B cell (primary cell): ENCODE measurements around the gene DISP2. TPM values are rescaled to one million over a fixed set of nuclear protein-coding genes. Genes with fewer than 3 reads are reported as not detected.

Experiments
- ATAC-seq: fragments of 200-7000 bp; cut with Tn5 transposase; one replicate; pipeline ENCODE4 v1.10.0; 2021; ENCODE audit warnings: low read depth, mild to moderate bottlenecking, moderate number of reproducible peaks, moderate library complexity
- CTCF ChIA-PET: fragments of 350-600 bp; sonication (Branson Sonifier 250); formaldehyde crosslinking; loops from one replicate; lab custom pipeline; 2021; ENCODE audit warnings: antibody characterized with exemption, inconsistent platforms; lab: Charles Lee
- POLR2A ChIA-PET: fragments of 350-600 bp; sonication (Branson Sonifier 250); formaldehyde crosslinking; loops from one replicate; lab custom pipeline; 2021; ENCODE audit warnings: antibody characterized with exemption; lab: Charles Lee
- DNase-seq: peaks from one replicate; pipeline ENCODE4 v3.0.0; 2013
- H2AFZ ChIP-seq: 2 replicates; pipeline ENCODE4 v1.6.1; 2012; ENCODE audit warnings: mild to moderate bottlenecking, low read depth, low read length; ENCODE audit not compliant: insufficient read depth, poor library complexity, severe bottlenecking
- H3K27ac ChIP-seq, 2 donors: 1 replicate in 1 of 2; 2 replicates in 1 of 2; pipeline ENCODE4 v1.5.1; 2012 to 2013; ENCODE audit warnings: low read length in 2 of 2, mild to moderate bottlenecking in 2 of 2, moderate library complexity in 1 of 2
- H3K27me3 ChIP-seq, 4 experiments: fragments of 200-600 bp in 1 of 4; sonication (generic) in 1 of 4; replicated peaks in 1 of 4; 1 replicate in 2 of 4; 2 replicates in 2 of 4; pipeline versions ENCODE4 v1.6.1 to v1.7.0; 2013 to 2016; ENCODE audit warnings: low read length in 3 of 4, mild to moderate bottlenecking in 2 of 4, mixed read lengths in 1 of 4, moderate library complexity in 1 of 4; ENCODE audit not compliant: insufficient read depth in 4 of 4, control insufficient read depth in 3 of 4; ENCODE audit errors: control extremely low read depth in 1 of 4
- H3K36me3 ChIP-seq, 2 experiments: replicated peaks in 1 of 2; 1 replicate in 1 of 2; 2 replicates in 1 of 2; pipeline versions ENCODE4 v1.6.1 to v1.7.1; 2013; ENCODE audit warnings: low read length in 1 of 2; ENCODE audit not compliant: insufficient read depth in 2 of 2, control insufficient read depth in 1 of 2; ENCODE audit errors: control extremely low read depth in 1 of 2, extremely low read depth in 1 of 2
- H3K4me1 ChIP-seq, 2 donors: fragments of 200-600 bp in 1 of 2; sonication (generic) in 1 of 2; 1 replicate in 1 of 2; 2 replicates in 1 of 2; pipeline versions ENCODE4 v1.5.1 to v1.6.1; 2013 to 2017; ENCODE audit warnings: low read length in 2 of 2; ENCODE audit not compliant: control insufficient read depth in 2 of 2, insufficient read depth in 2 of 2
- H3K4me2 ChIP-seq: replicated peaks from 2 replicates; pipeline ENCODE3; 2012; ENCODE audit warnings: mild to moderate bottlenecking, low read depth, low read length; ENCODE audit not compliant: poor library complexity, severe bottlenecking
- H3K4me3 ChIP-seq, 5 experiments: fragments of 200-600 bp in 1 of 5; sonication (generic) in 1 of 5; 1 replicate in 3 of 5; 2 replicates in 2 of 5; pipeline versions ENCODE4 v1.5.1 to v1.7.0; 2011 to 2016; ENCODE audit warnings: low read length in 4 of 5, mild to moderate bottlenecking in 4 of 5, low read depth in 2 of 5, control low read depth in 1 of 5, moderate library complexity in 1 of 5; ENCODE audit not compliant: insufficient read depth in 1 of 5; ENCODE audit errors: control extremely low read depth in 1 of 5, extremely low read depth in 1 of 5
- H3K79me2 ChIP-seq: fragments of 200-600 bp; sonication (generic); one replicate; pipeline ENCODE4 v1.6.0; 2016; ENCODE audit warnings: low read length; ENCODE audit not compliant: control insufficient read depth, insufficient read depth
- H3K9ac ChIP-seq: fragments of 200-600 bp; sonication (generic); 2 replicates; pipeline ENCODE4 v1.6.1; 2017; ENCODE audit warnings: mild to moderate bottlenecking, low read length, moderate library complexity
- H3K9me3 ChIP-seq, 3 donors: one replicate each; pipeline versions ENCODE4 v1.6.1 to v1.7.1; 2013; ENCODE audit warnings: low read length in 2 of 3; ENCODE audit not compliant: control insufficient read depth in 2 of 3, insufficient read depth in 1 of 3; ENCODE audit errors: control extremely low read depth in 1 of 3
- H4K20me1 ChIP-seq: 2 replicates; pipeline ENCODE4 v1.6.0; 2012; ENCODE audit warnings: mild to moderate bottlenecking, low read length; ENCODE audit not compliant: insufficient read depth, control insufficient read depth, poor library complexity, severe bottlenecking
- H3K27ac Mint-ChIP-seq: one replicate; pipeline ENCODE4 v1.8.0; 2021; ENCODE audit warnings: mixed read lengths
- H3K27me3 Mint-ChIP-seq: one replicate; pipeline ENCODE4 v1.8.0; 2021; ENCODE audit warnings: mixed read lengths
- H3K4me1 Mint-ChIP-seq: one replicate; pipeline ENCODE4 v1.8.0; 2021; ENCODE audit warnings: mixed read lengths
- H3K4me3 Mint-ChIP-seq: one replicate; pipeline ENCODE4 v1.8.0; 2021; ENCODE audit warnings: mixed read lengths
- H3K9me3 Mint-ChIP-seq: one replicate; pipeline ENCODE4 v1.8.0; 2022; ENCODE audit warnings: mixed read lengths; ENCODE audit not compliant: insufficient read depth
- EZH2 ChIP-seq: IDR thresholded peaks from 2 replicates; pipeline ENCODE4 v1.6.1; 2012; ENCODE audit warnings: borderline replicate concordance, low read depth, mild to moderate bottlenecking, moderate library complexity, low read length; ENCODE audit not compliant: insufficient read depth, poor library complexity, severe bottlenecking
- WGBS: methylation state at CpG from one replicate; pipeline ENCODE4 v1.1.5; 2013; ENCODE audit warnings: missing lambda C conversion rate; ENCODE audit not compliant: insufficient coverage; 5-methylcytosine and 5-hydroxymethylcytosine counted together
- intact Hi-C: fragments of 100-400 bp; cut with micrococcal nuclease; formaldehyde crosslinking; loops from one replicate; pipeline ENCODE4 v1.10.0; 2022
- polyA plus RNA-seq: library from polyadenylated mRNA; depleted of rRNA; stranded (reverse); fragments of >200 nt; gene quantifications from 2 replicates; pipeline ENCODE4 v1.2.3, GENCODE V29; 2012
- total RNA-seq, 2 donors: library from RNA; stranded (reverse); fragments of 120-200 nt in 1 of 2; gene quantifications; 1 replicate in 1 of 2; 2 replicates in 1 of 2; pipeline versions ENCODE4 v1.2.3 to v1.2.4, GENCODE V29; 2013 to 2022
- TF ChIP-seq, protein P1 (sequence below): fragments of 200-600 bp; IDR thresholded peaks from one replicate; pipeline ENCODE4 v1.8.0; 2022; ENCODE audit warnings: antibody characterized with exemption, mild to moderate bottlenecking

The DISP2 gene
- total and polyA plus RNA-seq, 2 donors (not counting 1 experiment from before 2014, with no cell fraction given), result 0.13 to 0.71 TPM

DNA sequence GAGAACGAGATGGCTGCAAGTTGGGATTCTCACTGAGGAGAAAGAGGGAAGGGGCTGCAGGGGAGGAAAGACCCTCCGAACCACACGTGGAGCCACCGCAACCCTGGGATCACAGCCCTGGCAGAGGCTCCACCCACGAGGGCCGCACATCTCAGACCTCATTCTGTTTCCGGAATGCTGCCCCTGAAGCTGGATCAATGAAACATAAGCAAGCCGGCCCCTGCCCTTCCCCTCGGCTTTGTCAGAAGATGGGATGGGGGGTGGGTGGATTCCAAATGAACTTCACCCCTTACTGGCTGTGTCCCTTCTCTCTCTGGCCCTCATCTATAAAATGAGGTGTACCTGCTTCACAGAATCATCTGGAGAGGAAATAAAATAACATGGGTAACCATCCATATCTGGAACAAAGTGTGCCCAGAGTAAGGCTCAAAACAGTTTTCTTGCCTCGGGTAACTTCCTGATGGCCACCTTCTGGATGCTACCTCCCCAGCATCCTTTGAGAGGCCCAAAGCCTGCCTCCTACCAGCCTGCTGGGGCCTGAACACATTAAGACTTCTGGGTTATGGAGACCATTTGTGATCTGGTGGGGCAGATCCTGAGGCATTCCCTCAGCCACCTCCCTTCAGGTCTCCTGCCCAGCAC is 12.7 kb upstream of the DISP2 start:
- intact Hi-C loops, result no loop called here
- H3K27me3 Mint-ChIP-seq, result no peaks in the 10 kb centered on the region
- H3K4me1 Mint-ChIP-seq, result no peaks in the 10 kb centered on the region
- no peak overlapping the region for H3K27ac Mint-ChIP-seq
- no peaks in the 10 kb centered on the region for H3K27me3 ChIP-seq
- no peaks in the 10 kb centered on the region for H3K36me3 ChIP-seq
- DNase-seq (no peak), ATAC-seq (no peak)
- ChIA-PET POLR2A (no interaction called here), CTCF (interaction anchor here (1.1 to 15.0 kb wide), 16 partner anchors 9 to 118 kb away, joined by 3 to 382 read pairs (median 8); partner anchors contain the start of genes INAFM2, IVD and PLCB2)
- H4K20me1 ChIP-seq, result no peaks in the 10 kb centered on the region
- no peak overlapping the region for H3K27ac ChIP-seq
- H3K9ac ChIP-seq, result no peak overlapping the region
- no peak overlapping the region for H3K4me3 ChIP-seq
- no peaks in the 10 kb centered on the region for H3K79me2 ChIP-seq
- no peak overlapping the region for H2AFZ ChIP-seq
- no peak overlapping the region for H3K4me3 Mint-ChIP-seq
- H3K9me3 Mint-ChIP-seq, result no peaks in the 10 kb centered on the region
- WGBS, result 68% methylated on average over 8 of the region's 10 CpGs
- no peak for TF ChIP-seq EZH2
- TF ChIP-seq, protein P1, sequence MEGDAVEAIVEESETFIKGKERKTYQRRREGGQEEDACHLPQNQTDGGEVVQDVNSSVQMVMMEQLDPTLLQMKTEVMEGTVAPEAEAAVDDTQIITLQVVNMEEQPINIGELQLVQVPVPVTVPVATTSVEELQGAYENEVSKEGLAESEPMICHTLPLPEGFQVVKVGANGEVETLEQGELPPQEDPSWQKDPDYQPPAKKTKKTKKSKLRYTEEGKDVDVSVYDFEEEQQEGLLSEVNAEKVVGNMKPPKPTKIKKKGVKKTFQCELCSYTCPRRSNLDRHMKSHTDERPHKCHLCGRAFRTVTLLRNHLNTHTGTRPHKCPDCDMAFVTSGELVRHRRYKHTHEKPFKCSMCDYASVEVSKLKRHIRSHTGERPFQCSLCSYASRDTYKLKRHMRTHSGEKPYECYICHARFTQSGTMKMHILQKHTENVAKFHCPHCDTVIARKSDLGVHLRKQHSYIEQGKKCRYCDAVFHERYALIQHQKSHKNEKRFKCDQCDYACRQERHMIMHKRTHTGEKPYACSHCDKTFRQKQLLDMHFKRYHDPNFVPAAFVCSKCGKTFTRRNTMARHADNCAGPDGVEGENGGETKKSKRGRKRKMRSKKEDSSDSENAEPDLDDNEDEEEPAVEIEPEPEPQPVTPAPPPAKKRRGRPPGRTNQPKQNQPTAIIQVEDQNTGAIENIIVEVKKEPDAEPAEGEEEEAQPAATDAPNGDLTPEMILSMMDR, result no peak
- no peak overlapping the region for H3K4me2 ChIP-seq
- H3K9me3 ChIP-seq, result no peaks in the 10 kb centered on the region
- no peaks in the 10 kb centered on the region for H3K4me1 ChIP-seq

DNA sequence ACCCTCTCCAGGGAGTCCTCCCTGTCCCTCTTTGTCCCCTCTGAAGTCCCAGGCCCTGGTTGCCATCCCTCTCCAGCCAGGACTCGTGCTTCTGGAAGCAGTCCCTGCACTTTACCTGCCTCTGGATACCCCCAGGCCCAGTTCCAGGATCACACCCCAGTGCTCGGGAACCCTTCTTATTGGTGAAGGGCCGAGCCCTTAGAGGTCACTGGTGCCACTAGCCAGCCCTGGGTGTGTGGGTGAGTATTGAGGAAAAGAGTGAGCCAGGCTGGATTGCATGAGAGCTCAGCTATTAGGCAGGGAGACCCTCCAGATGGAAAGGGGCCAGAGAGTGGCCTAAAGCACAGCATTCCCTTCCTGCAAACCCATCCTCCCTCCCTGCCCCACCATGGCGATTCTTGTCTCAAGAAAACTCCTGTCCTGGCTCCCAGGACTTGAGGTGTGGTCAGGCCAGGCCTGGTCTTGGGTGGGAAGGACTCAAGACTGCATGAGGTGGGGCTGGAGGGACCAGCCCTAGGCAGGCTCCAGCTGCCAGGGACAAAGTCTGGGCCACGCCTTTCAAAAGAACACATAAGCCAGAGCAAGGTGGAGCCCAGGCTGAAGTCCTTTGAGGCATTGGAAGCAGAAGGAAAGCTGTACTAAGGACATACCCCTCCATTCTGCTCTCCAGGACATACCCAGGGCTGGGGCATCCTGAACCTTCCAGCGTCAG is 12.0 kb upstream of the DISP2 start:
- DNase-seq (no peak), ATAC-seq (no peak)
- 80% methylated on average over 3 of the region's 6 CpGs for WGBS
- Histone ChIP-seq H3K36me3 (no peaks in the 10 kb centered on the region), H3K4me3 (no peak overlapping the region), H3K27ac (no peak overlapping the region), H3K27me3 (no peaks in the 10 kb centered on the region), H3K4me1 (no peaks in the 10 kb centered on the region), H4K20me1 (no peaks in the 10 kb centered on the region), H3K4me2 (no peak overlapping the region), H3K9ac (no peak overlapping the region), H2AFZ (no peak overlapping the region), H3K79me2 (no peaks in the 10 kb centered on the region), H3K9me3 (no peaks in the 10 kb centered on the region)
- TF ChIP-seq EZH2, result no peak
- TF ChIP-seq, protein P1, result no peak
- ChIA-PET CTCF (interaction anchor here (0.6 to 15.0 kb wide), 3 partner anchors 9 to 515 kb away, joined by 3 to 308 read pairs (median 6); no protein-coding TSS in a partner anchor), POLR2A (no interaction called here)
- H3K4me1 Mint-ChIP-seq, result no peaks in the 10 kb centered on the region
- no peak overlapping the region for H3K4me3 Mint-ChIP-seq
- intact Hi-C loops, result no loop called here
- H3K27ac Mint-ChIP-seq, result no peak overlapping the region
- no peaks in the 10 kb centered on the region for H3K27me3 Mint-ChIP-seq
- H3K9me3 Mint-ChIP-seq, result no peaks in the 10 kb centered on the region
